Right lobe of liver (tissue), 6 donors: ENCODE results near the gene HCN3. TPM values are rescaled to one million over a fixed set of nuclear protein-coding genes. Genes with fewer than 3 reads are reported as not detected.
"Not testable (repeated sequence)": the region's sequence is repeated elsewhere in the genome, so short reads cannot be mapped to it uniquely, and the experiment has no call there.

Source experiments
- ATAC-seq, 4 donors: fragments of 200-7000 bp; cut with Tn5 transposase; one replicate each; pipeline ENCODE4 v1.9.1; 2020; ENCODE audit warnings: mild to moderate bottlenecking in 4 of 4, moderate library complexity in 4 of 4
- DNase-seq, 3 donors: peaks; one replicate each; pipeline ENCODE4 v3.0.0-alpha.2; 2020
- H3K27ac ChIP-seq, 3 donors: fragments of 200-600 bp; one replicate each; pipeline ENCODE4 v1.8.0; 2022
- H3K27me3 ChIP-seq, 2 donors: fragments of 200-600 bp; one replicate each; pipeline ENCODE4 v1.8.0; 2022
- H3K36me3 ChIP-seq, 4 donors: fragments of 200-600 bp; sonication (generic) in 1 of 4; one replicate each; pipeline versions ENCODE4 v1.5.1 to v1.8.0; 2017 to 2022; ENCODE audit warnings: control low read depth in 1 of 4
- H3K4me1 ChIP-seq, 4 donors: fragments of 200-600 bp; sonication (generic) in 1 of 4; one replicate each; pipeline versions ENCODE4 v1.5.1 to v1.8.0; 2017 to 2022; ENCODE audit warnings: control low read depth in 1 of 4
- H3K4me3 ChIP-seq, 3 donors: fragments of 200-600 bp; one replicate each; pipeline ENCODE4 v1.8.0; 2022
- H3K9me3 ChIP-seq, 4 donors: fragments of 200-600 bp; sonication (generic) in 1 of 4; one replicate each; pipeline versions ENCODE4 v1.5.1 to v1.8.0; 2017 to 2022; ENCODE audit warnings: control low read depth in 1 of 4
- CTCF ChIP-seq, 4 donors: fragments of 200-600 bp in 3 of 4; fragments of 450-650 bp in 1 of 4; IDR thresholded peaks; one replicate each; pipeline versions ENCODE4 v1.5.1 to v1.8.0; 2016 to 2022; ENCODE audit warnings: antibody characterized with exemption in 4 of 4, mild to moderate bottlenecking in 2 of 4
- POLR2A ChIP-seq: fragments of 450-650 bp; IDR thresholded peaks from one replicate; pipeline ENCODE4 v1.6.1; 2017; ENCODE audit warnings: antibody characterized with exemption, mild to moderate bottlenecking
- WGBS: methylation state at CpG from one replicate; pipeline ENCODE4 v1.1.6; 2018; ENCODE audit warnings: low coverage, low lambda C conversion rate; ENCODE audit not compliant: insufficient coverage; ENCODE audit errors: missing lambda C conversion rate; 5-methylcytosine and 5-hydroxymethylcytosine counted together
- intact Hi-C, 2 donors: fragments of 100-400 bp; cut with DNase I; formaldehyde crosslinking; loops; one replicate each; pipeline versions ENCODE4 v1.11.2 to v1.14.1; 2022
- total RNA-seq, 6 experiments: library from RNA; depleted of rRNA in 2 of 6; stranded (reverse); fragments of >200 nt in 2 of 6; fragmentation: NEBNext Ultra II Directional in 3 of 6; extraction: Animal tissue kit (Norgen Biotek cat#: 25700) in 3 of 6; gene quantifications; one replicate each; pipeline versions ENCODE4 v1.1.0 to v1.2.4, GENCODE V29; 2016 to 2023
- donor health status: DM: no; HTN: yes; CAD: no.
- donor health status: DM: no; HTN: no; CAD: no.
- donor health status: DM: no; HTN: no; CAD: no.
- donor health status: DM: no; HTN: yes; CAD: no.
- donor health status: DM: no; HTN: yes; CAD: no.

HCN3 gene
- total RNA-seq, 6 experiments from 2014 or later, result 0.56 to 1.6 (median 1.2) TPM

- Histone ChIP-seq H3K4me3 (no peak overlapping the region), H3K27ac (no peak overlapping the region), H3K27me3 (no peaks in the 10 kb centered on the region), H3K36me3 (no peaks in the 10 kb centered on the region), H3K9me3 (no peaks in the 10 kb centered on the region), H3K4me1 (peaks cover 0 to 5% (median 0%) of the 10 kb centered on the region in 4 donors)
- no peak for DNase-seq
- ATAC-seq, result no peak
- 90% methylated on average over 13 of the region's 14 CpGs for WGBS
- intact Hi-C loops, result no loop called here
- TF ChIP-seq POLR2A, result no peak
- no peak for TF ChIP-seq CTCF (IDR thresholded peaks at IDR 0.05)
Observed at GRCh38 chr1:155285063-155285462, 7.8 kb downstream of the HCN3 start.

GRCh38 chr1:155285631-155286044 lies 8.4 kb downstream of the HCN3 start:
- DNase-seq, result no peak

GRCh38 chr1:155286544-155286943 lies 9.3 kb downstream of the HCN3 start:
- no peaks in the 10 kb centered on the region for H3K36me3 ChIP-seq
- H3K4me3 ChIP-seq, result no peak overlapping the region
- ATAC-seq (peak; percentile 40 to 71 (median 60)), DNase-seq (peak in 1 of 3 donors; percentile 69)
- 38% methylated on average over 2 of the region's 2 CpGs for whole genome bisulfite sequencing
- H3K27me3 ChIP-seq, result no peaks in the 10 kb centered on the region
- TF ChIP-seq POLR2A (no peak), CTCF (IDR thresholded peaks at IDR 0.05) (no peak)
- peaks cover 0 to 5% (median 0%) of the 10 kb centered on the region in 4 donors for H3K4me1 ChIP-seq
- intact Hi-C loops, result no loop called here
- H3K9me3 ChIP-seq, result no peaks in the 10 kb centered on the region
- no peak overlapping the region for H3K27ac ChIP-seq

More at GRCh38 chr1:155285631-155286044, 8.4 kb downstream of the HCN3 start:
- Histone ChIP-seq H3K4me3 (no peak overlapping the region), H3K27ac (no peak overlapping the region), H3K9me3 (no peaks in the 10 kb centered on the region), H3K4me1 (peaks cover 0 to 5% (median 0%) of the 10 kb centered on the region in 4 donors), H3K36me3 (no peaks in the 10 kb centered on the region), H3K27me3 (no peaks in the 10 kb centered on the region)
- intact Hi-C loops, result no loop called here
- peak in 2 of 4 donors; percentile 7 to 30 for ATAC-seq
- TF ChIP-seq CTCF (IDR thresholded peaks at IDR 0.05) (no peak), POLR2A (no peak)
- WGBS, result no CpG with 5 or more reads among the region's 18 CpGs

GRCh38 chr1:155287987-155288543 lies 10.8 kb downstream of the HCN3 start:
- peak in 2 of 4 donors; percentile 9 for ATAC-seq
- intact Hi-C loops, result no loop called here
- no peak overlapping the region for H3K4me3 ChIP-seq
- H3K4me1 ChIP-seq, result peaks cover 0 to 5% (median 0%) of the 10 kb centered on the region in 4 donors
- no peak for DNase-seq
- no peaks in the 10 kb centered on the region for H3K9me3 ChIP-seq
- no peaks in the 10 kb centered on the region for H3K36me3 ChIP-seq
- no peak for TF ChIP-seq POLR2A
- TF ChIP-seq CTCF (IDR thresholded peaks at IDR 0.05), result no peak
- H3K27me3 ChIP-seq, result no peaks in the 10 kb centered on the region
- no peak overlapping the region for H3K27ac ChIP-seq
- WGBS, result 73% methylated on average over 3 of the region's 21 CpGs

- H3K4me3 ChIP-seq, H3K36me3 ChIP-seq, H3K27me3 ChIP-seq, DNase-seq, ATAC-seq, H3K4me1 ChIP-seq, intact Hi-C loops, H3K9me3 ChIP-seq, H3K27ac ChIP-seq: not testable (repeated sequence)
- 88% methylated on average over 1 of the region's 10 CpGs for WGBS
Observed at GRCh38 chr1:155291006-155291405, 13.7 kb downstream of the HCN3 start.
